Breast epithelium (tissue), 4 donors: ENCODE results near the gene NUDT17. TPM values are rescaled to one million over a fixed set of nuclear protein-coding genes. Genes with fewer than 3 reads are reported as not detected.
A peak's percentile ranks its signal among the peaks of the same experiment; 100 is the strongest.

ENCODE experiments used
- DNase-seq, 2 donors: peaks; one replicate each; pipeline ENCODE4 v3.0.0-alpha.2; 2019; ENCODE audit warnings: low spot score in 2 of 2
- H3K27ac ChIP-seq, 2 donors: fragments of 200-600 bp; sonication (generic) in 1 of 2; one replicate each; pipeline ENCODE4 v1.5.1; 2016 to 2019; ENCODE audit warnings: mild to moderate bottlenecking in 1 of 2
- H3K27me3 ChIP-seq, 2 donors: fragments of 200-600 bp; sonication (generic) in 1 of 2; one replicate each; pipeline versions ENCODE4 v1.5.1 to v1.6.0; 2017 to 2019; ENCODE audit warnings: control low read depth in 1 of 2, mild to moderate bottlenecking in 1 of 2
- H3K36me3 ChIP-seq: fragments of 200-600 bp; one replicate; pipeline ENCODE4 v1.5.1; 2019
- H3K4me1 ChIP-seq, 2 donors: fragments of 200-600 bp; sonication (generic); one replicate each; pipeline ENCODE4 v1.5.1; 2016 to 2019; ENCODE audit warnings: control low read depth in 1 of 2
- H3K4me3 ChIP-seq, 3 donors: fragments of 200-600 bp; sonication (generic); 1 replicate in 2 of 3; 2 replicates in 1 of 3; pipeline ENCODE4 v1.5.1; 2016 to 2019; ENCODE audit warnings: mild to moderate bottlenecking in 3 of 3, moderate library complexity in 2 of 3
- H3K9me3 ChIP-seq, 2 donors: fragments of 200-600 bp; sonication (generic) in 1 of 2; one replicate each; pipeline ENCODE4 v1.5.1; 2016 to 2019; ENCODE audit warnings: control low read depth in 1 of 2
- CTCF ChIP-seq, 3 donors: fragments of 450-650 bp; IDR thresholded peaks; one replicate each; pipeline ENCODE4 v1.5.1; 2016 to 2017; ENCODE audit warnings: antibody characterized with exemption in 3 of 3, mild to moderate bottlenecking in 3 of 3, moderate library complexity in 3 of 3
- POLR2A ChIP-seq: fragments of 450-650 bp; IDR thresholded peaks from one replicate; pipeline ENCODE4 v1.6.1; 2016; ENCODE audit warnings: antibody characterized with exemption, mild to moderate bottlenecking, moderate library complexity
- POLR2AphosphoS5 ChIP-seq, 3 donors: sonication (generic); formaldehyde crosslinking; IDR thresholded peaks; one replicate each; pipeline ENCODE4 v1.6.1; 2017; ENCODE audit warnings: antibody characterized with exemption in 3 of 3
- intact Hi-C: fragments of 100-400 bp; cut with DNase I; formaldehyde crosslinking; loops from one replicate; pipeline ENCODE4 v1.15.1; 2023; ENCODE audit warnings: low total_unique reads
- total RNA-seq, 3 donors: library from RNA; depleted of rRNA; stranded (reverse); fragments of >200 nt; gene quantifications; one replicate each; pipeline ENCODE4 v1.1.0, GENCODE V29; 2016

The NUDT17 gene
- total RNA-seq, 3 donors from 2014 or later: 2.5 to 4.0 (median 3.3) TPM

GRCh38 chr1:145895471-145895870 lies 50.0 kb downstream of the NUDT17 start:
- no peaks in the 10 kb centered on the region for H3K36me3 ChIP-seq
- H3K4me1 ChIP-seq: peaks cover 7 to 24% of the 10 kb centered on the region in 2 donors
- no peaks in the 10 kb centered on the region for H3K9me3 ChIP-seq
- H3K4me3 ChIP-seq: no peak overlapping the region
- no peak for TF ChIP-seq POLR2A
- no peak for TF ChIP-seq POLR2AphosphoS5 (IDR thresholded peaks at IDR 0.05)
- no peak for TF ChIP-seq CTCF (IDR thresholded peaks at IDR 0.05)
- H3K27me3 ChIP-seq: no peaks in the 10 kb centered on the region
- intact Hi-C loops: no loop called here
- H3K27ac ChIP-seq: peak overlapping the region in 1 of 2 donors; percentile 23
- no peak for DNase-seq

DNA sequence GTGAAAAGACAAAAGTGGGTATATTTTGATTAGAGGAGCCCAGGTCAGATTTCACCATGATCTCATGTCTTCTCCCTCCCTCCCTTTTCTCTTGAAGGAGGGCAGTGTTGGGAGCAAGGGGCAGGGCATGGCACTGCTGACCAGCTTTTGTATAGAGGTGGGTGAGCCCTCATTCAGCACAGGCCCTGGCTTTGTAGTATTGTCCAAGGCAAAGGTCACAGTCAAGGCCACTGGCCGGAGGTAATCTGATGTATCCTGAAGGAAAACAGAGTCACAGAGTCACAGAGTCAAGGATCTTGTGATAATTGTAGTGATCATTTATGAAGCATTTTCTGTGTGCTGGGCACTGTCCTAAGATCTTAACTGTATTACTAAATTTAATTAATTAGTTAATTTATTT lies 52.5 kb downstream of the NUDT17 start:
- Histone ChIP-seq H3K4me1 (peaks cover 1 to 8% of the 10 kb centered on the region in 2 donors), H3K27ac (no peak overlapping the region), H3K4me3 (no peak overlapping the region), H3K9me3 (no peaks in the 10 kb centered on the region), H3K27me3 (no peaks in the 10 kb centered on the region), H3K36me3 (no peaks in the 10 kb centered on the region)
- intact Hi-C loops: no loop called here
- TF ChIP-seq CTCF (IDR thresholded peaks at IDR 0.05) (no peak), POLR2AphosphoS5 (IDR thresholded peaks at IDR 0.05) (no peak), POLR2A (no peak)
- DNase-seq: no peak

Other genes with a start within 250 kb of the NUDT17 start
- 10 to 100 TPM; 31.7 to 40.5 (median 34.1) TPM for gene GPR89A, start 237.6 kb upstream of the NUDT17 start, total RNA-seq
- 10 to 100 TPM in 2 of 3 donors, under 1 TPM in 1; 0.64 to 51.8 (median 25.2) TPM for gene PDZK1, start 138.3 kb upstream of the NUDT17 start, total RNA-seq
- under 1 TPM in 2 of 3 donors, not detected in 1; 0.59 to 0.98 TPM for gene CD160, start 126.1 kb upstream of the NUDT17 start, total RNA-seq
- gene RNF115, start 21.5 kb upstream of the NUDT17 start, total RNA-seq: 10 to 100 TPM; 24.3 to 28.2 (median 26.1) TPM
- 10 to 100 TPM; 40.5 to 50.3 (median 40.6) TPM for gene POLR3C, start 21.4 kb upstream of the NUDT17 start, total RNA-seq
- 10 to 100 TPM; 14.1 to 53.3 (median 31.8) TPM for gene PIAS3, start 13.5 kb downstream of the NUDT17 start, total RNA-seq
- gene ANKRD35, start 40.2 kb downstream of the NUDT17 start, total RNA-seq: 10 to 100 TPM in 1 of 3 donors, 1 to 10 TPM in 2; 6.4 to 10.2 (median 7.0) TPM
- gene ITGA10, start 64.4 kb downstream of the NUDT17 start, total RNA-seq: 10 to 100 TPM in 2 of 3 donors, 1 to 10 TPM in 1; 3.2 to 74.9 (median 30.2) TPM
- gene PEX11B, start 73.1 kb downstream of the NUDT17 start, total RNA-seq: 10 to 100 TPM; 20.3 to 40.1 (median 22.0) TPM
- gene RBM8A, start 81.9 kb downstream of the NUDT17 start, total RNA-seq: 100 to 1,000 TPM; 115 to 137 (median 128) TPM
- gene LIX1L, start 112.4 kb downstream of the NUDT17 start, total RNA-seq: 10 to 100 TPM; 18.1 to 28.5 (median 21.8) TPM
- gene ANKRD34A, start 118.9 kb downstream of the NUDT17 start, total RNA-seq: under 1 TPM; 0.16 to 0.98 (median 0.59) TPM
- 10 to 100 TPM; 18.0 to 32.8 (median 18.1) TPM for gene POLR3GL, start 119.1 kb downstream of the NUDT17 start, total RNA-seq
- 1,000 to 10,000 TPM; 2,506 to 3,955 (median 3,543) TPM for gene TXNIP, start 150.9 kb downstream of the NUDT17 start, total RNA-seq
- not detected for gene HJV, start 176.1 kb downstream of the NUDT17 start, total RNA-seq